IPS-20b (cell line): ENCODE data around the gene A4GALT.

Experiments
- H3K27ac ChIP-seq: one replicate; pipeline ENCODE4 v1.5.1; 2013; ENCODE audit warnings: low read length
- H3K27me3 ChIP-seq: 2 replicates; pipeline ENCODE4 v1.6.1; 2013; ENCODE audit warnings: mild to moderate bottlenecking, low read length, inconsistent platforms; ENCODE audit not compliant: insufficient read depth
- H3K36me3 ChIP-seq: 2 replicates; pipeline ENCODE4 v1.6.1; 2013; ENCODE audit warnings: low read depth, mild to moderate bottlenecking, inconsistent platforms, low read length, moderate library complexity; ENCODE audit not compliant: insufficient read depth
- H3K4me1 ChIP-seq: 2 replicates; pipeline ENCODE4 v1.6.1; 2013; ENCODE audit warnings: mild to moderate bottlenecking, control low read depth, inconsistent platforms, low read length, moderate library complexity; ENCODE audit not compliant: insufficient read depth
- H3K4me3 ChIP-seq: 2 replicates; pipeline ENCODE4 v1.5.1; 2013; ENCODE audit warnings: mild to moderate bottlenecking, low read length, inconsistent platforms
- H3K9ac ChIP-seq: 2 replicates; pipeline ENCODE4 v1.6.1; 2013; ENCODE audit warnings: low read depth, mild to moderate bottlenecking, inconsistent platforms, low read length, moderate library complexity
- H3K9me3 ChIP-seq: 2 replicates; pipeline ENCODE4 v1.6.1; 2013; ENCODE audit warnings: mild to moderate bottlenecking, low read depth, low read length, inconsistent platforms; ENCODE audit not compliant: insufficient read depth

A4GALT gene

GRCh38 chr22:42699281-42699975, 21.2 kb downstream of the A4GALT start:
- Histone ChIP-seq H3K27me3 (no peaks in the 10 kb centered on the region), H3K9me3 (no peaks in the 10 kb centered on the region), H3K36me3 (no peaks in the 10 kb centered on the region), H3K27ac (no peak overlapping the region), H3K4me3 (no peak overlapping the region), H3K4me1 (peaks cover 11% of the 10 kb centered on the region; the same call in 1 of the 2 replicates), H3K9ac (no peak overlapping the region; the same call in 1 of the 2 replicates)

GRCh38 chr22:42697542-42698013, 23.1 kb downstream of the A4GALT start:
- Histone ChIP-seq H3K27ac (no peak overlapping the region), H3K4me1 (peaks cover 11% of the 10 kb centered on the region; the same call in 1 of the 2 replicates), H3K9ac (no peak overlapping the region)

GRCh38 chr22:42696331-42696967, 24.2 kb downstream of the A4GALT start:
- Histone ChIP-seq H3K4me3 (no peak overlapping the region), H3K27ac (no peak overlapping the region), H3K27me3 (no peaks in the 10 kb centered on the region)

More at GRCh38 chr22:42697542-42698013, 23.1 kb downstream of the A4GALT start:
- H3K36me3 ChIP-seq = no peaks in the 10 kb centered on the region
- H3K9me3 ChIP-seq = no peaks in the 10 kb centered on the region
- H3K4me3 ChIP-seq = no peak overlapping the region
- no peaks in the 10 kb centered on the region for H3K27me3 ChIP-seq

GRCh38 chr22:42695294-42695693, 25.4 kb downstream of the A4GALT start:
- Histone ChIP-seq H3K36me3 (no peaks in the 10 kb centered on the region), H3K4me1 (peaks cover 11% of the 10 kb centered on the region; the same call in 1 of the 2 replicates), H3K9me3 (no peaks in the 10 kb centered on the region), H3K9ac (no peak overlapping the region), H3K27me3 (no peaks in the 10 kb centered on the region), H3K4me3 (no peak overlapping the region), H3K27ac (no peak overlapping the region)

More at GRCh38 chr22:42696331-42696967, 24.2 kb downstream of the A4GALT start:
- H3K4me1 ChIP-seq = peaks cover 11% of the 10 kb centered on the region; the same call in 1 of the 2 replicates
- no peaks in the 10 kb centered on the region for H3K9me3 ChIP-seq
- H3K9ac ChIP-seq = no peak overlapping the region
- H3K36me3 ChIP-seq = no peaks in the 10 kb centered on the region

GRCh38 chr22:42693763-42694683, 26.6 kb downstream of the A4GALT start:
- H3K9me3 ChIP-seq = no peaks in the 10 kb centered on the region
- H3K36me3 ChIP-seq = no peaks in the 10 kb centered on the region
- no peak overlapping the region for H3K27ac ChIP-seq
- H3K9ac ChIP-seq = no peak overlapping the region
- peaks cover 6% of the 10 kb centered on the region; the same call in 1 of the 2 replicates for H3K4me1 ChIP-seq
- H3K4me3 ChIP-seq = no peak overlapping the region
- no peaks in the 10 kb centered on the region for H3K27me3 ChIP-seq

- H3K27me3 ChIP-seq = no peaks in the 10 kb centered on the region
- H3K27ac ChIP-seq = no peak overlapping the region
- H3K4me3 ChIP-seq = no peak overlapping the region
- H3K36me3 ChIP-seq = no peaks in the 10 kb centered on the region
- H3K9me3 ChIP-seq = no peaks in the 10 kb centered on the region
- H3K4me1 ChIP-seq = peaks cover 4% of the 10 kb centered on the region; the same call in 1 of the 2 replicates
- H3K9ac ChIP-seq = no peak overlapping the region
Observed at GRCh38 chr22:42693055-42693762, 27.5 kb downstream of the A4GALT start.

- no peak overlapping the region for H3K4me3 ChIP-seq
- H3K36me3 ChIP-seq = no peaks in the 10 kb centered on the region
- H3K9ac ChIP-seq = no peak overlapping the region
- H3K9me3 ChIP-seq = no peaks in the 10 kb centered on the region
- peaks cover 4% of the 10 kb centered on the region; the same call in 1 of the 2 replicates for H3K4me1 ChIP-seq
- H3K27ac ChIP-seq = no peak overlapping the region
- H3K27me3 ChIP-seq = no peaks in the 10 kb centered on the region
Observed at GRCh38 chr22:42692239-42693054, 28.2 kb downstream of the A4GALT start.

- H3K9me3 ChIP-seq = no peaks in the 10 kb centered on the region
- no peaks in the 10 kb centered on the region for H3K36me3 ChIP-seq
- H3K4me1 ChIP-seq = peaks cover 4% of the 10 kb centered on the region; the same call in 1 of the 2 replicates
- H3K9ac ChIP-seq = no peak overlapping the region
- H3K27me3 ChIP-seq = no peaks in the 10 kb centered on the region
- no peak overlapping the region for H3K27ac ChIP-seq
- no peak overlapping the region for H3K4me3 ChIP-seq
Observed at GRCh38 chr22:42691440-42691839, 29.2 kb downstream of the A4GALT start.

GRCh38 chr22:42688241-42689211, 32.1 kb downstream of the A4GALT start:
- no peak overlapping the region for H3K9ac ChIP-seq
- H3K4me1 ChIP-seq = peaks cover 4% of the 10 kb centered on the region; the same call in 1 of the 2 replicates
- no peak overlapping the region for H3K4me3 ChIP-seq
- H3K36me3 ChIP-seq = no peaks in the 10 kb centered on the region
- H3K27ac ChIP-seq = no peak overlapping the region
- no peaks in the 10 kb centered on the region for H3K27me3 ChIP-seq
- no peaks in the 10 kb centered on the region for H3K9me3 ChIP-seq
